Activated naive CD8-positive, alpha-beta T cell treated with anti-CD3 and anti-CD28 coated beads for 36 hours (primary cell): ENCODE results near the gene FOXB2. TPM values are rescaled to one million over a fixed set of nuclear protein-coding genes. Genes with fewer than 3 reads are reported as not detected.
"Not testable (repeated sequence)": the region's sequence is repeated elsewhere in the genome, so short reads cannot be mapped to it uniquely, and the experiment has no call there.

Source experiments
- DNase-seq: peaks from one replicate; pipeline ENCODE4 v3.0.0; 2021
- H3K27ac Mint-ChIP-seq: one replicate; pipeline ENCODE4 v1.8.0; 2022; ENCODE audit warnings: mild to moderate bottlenecking, moderate library complexity, mixed read lengths
- H3K27me3 Mint-ChIP-seq: one replicate; pipeline ENCODE4 v1.8.0; 2022; ENCODE audit warnings: mild to moderate bottlenecking, mixed read lengths
- H3K36me3 Mint-ChIP-seq: one replicate; pipeline ENCODE4 v1.8.0; 2021; ENCODE audit warnings: mild to moderate bottlenecking, mixed read lengths
- H3K4me1 Mint-ChIP-seq: one replicate; pipeline ENCODE4 v1.8.0; 2021; ENCODE audit warnings: mixed read lengths
- H3K4me3 Mint-ChIP-seq: one replicate; pipeline ENCODE4 v1.8.0; 2022; ENCODE audit warnings: mild to moderate bottlenecking, moderate library complexity, mixed read lengths
- H3K9me3 Mint-ChIP-seq: one replicate; pipeline ENCODE4 v1.8.0; 2022; ENCODE audit warnings: mixed read lengths
- total RNA-seq, 2 experiments: library from RNA; stranded (reverse); gene quantifications; one replicate each; pipeline ENCODE4 v1.2.3, GENCODE V29; 2021

FOXB2 gene
- total RNA-seq, 2 experiments from 2014 or later = not detected

DNA sequence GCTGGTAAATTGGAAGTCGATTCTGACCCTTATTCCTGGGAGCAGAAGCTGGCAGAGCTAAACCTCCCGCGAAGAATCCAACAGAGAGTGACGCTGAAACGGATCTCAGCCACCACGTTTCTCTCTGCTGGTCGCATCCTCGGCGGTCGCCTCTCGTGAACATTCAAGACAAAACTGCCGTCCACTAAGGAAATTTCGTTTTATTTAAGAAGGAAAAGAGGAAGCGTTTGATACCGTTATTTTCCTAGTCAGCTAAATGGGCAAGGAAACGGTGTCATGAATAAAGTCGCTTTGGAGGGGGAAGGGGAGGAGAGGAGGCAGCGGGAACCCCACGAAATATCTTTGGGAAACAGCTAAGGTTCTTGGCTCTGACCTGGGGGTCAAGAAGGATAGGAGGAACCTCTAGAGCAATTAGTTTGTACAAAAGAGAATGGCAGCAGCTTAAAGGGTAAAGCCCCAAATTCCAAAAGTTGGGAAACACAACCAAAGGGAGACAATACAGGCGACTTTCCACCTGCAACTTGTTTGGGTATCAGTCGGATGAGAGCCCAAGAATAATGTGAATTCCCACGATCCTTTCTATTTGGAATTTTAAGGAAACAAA is 1.9 kb downstream of the FOXB2 start:
- Mint-ChIP-seq H3K4me3 (no peak overlapping the region), H3K9me3 (no peaks in the 10 kb centered on the region), H3K27ac (no peak overlapping the region), H3K4me1 (peaks cover 36% of the 10 kb centered on the region), H3K27me3 (peaks cover 96% of the 10 kb centered on the region), H3K36me3 (peaks cover 2% of the 10 kb centered on the region)
- no peak for DNase-seq

DNA sequence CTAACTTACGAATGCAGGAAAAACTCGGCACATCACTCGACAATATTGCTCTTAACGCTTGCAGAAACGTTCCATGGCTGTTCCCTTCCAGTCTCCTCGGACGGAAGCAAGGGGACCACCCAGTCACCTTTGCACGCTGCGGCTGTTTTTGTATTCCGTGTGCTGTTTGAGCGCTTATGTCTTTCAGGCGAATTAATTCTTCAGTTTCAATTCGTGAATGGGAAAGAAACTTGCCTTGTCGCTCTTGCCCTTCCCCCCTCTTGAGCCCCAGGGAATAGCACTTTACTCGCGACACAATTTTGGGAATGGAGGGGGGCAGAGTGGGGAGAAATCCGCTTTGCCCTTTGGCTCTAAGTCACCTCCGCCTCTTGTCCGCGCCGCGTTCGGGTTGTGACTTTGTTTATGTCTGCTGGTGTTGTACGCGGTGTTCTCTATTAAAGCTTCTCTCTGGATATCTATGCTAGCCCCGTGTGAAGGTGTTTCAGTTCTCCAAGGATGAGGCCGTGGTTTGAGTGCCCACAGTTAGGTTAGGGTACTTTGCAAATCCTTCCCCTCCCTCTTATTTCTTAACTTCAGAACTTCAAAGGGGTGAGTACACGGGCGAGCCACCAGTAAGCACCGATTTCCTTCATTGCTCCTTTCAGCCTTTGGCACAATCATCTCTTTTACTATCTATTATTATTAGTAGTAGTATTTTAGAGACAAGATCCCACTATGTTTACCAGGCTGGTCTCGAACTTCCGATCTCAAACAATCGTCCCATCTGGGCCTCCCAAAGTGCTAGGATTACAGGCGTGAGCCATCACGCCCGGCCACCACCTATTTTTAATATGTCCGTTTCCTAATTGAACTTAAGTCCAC is 2.7 kb downstream of the FOXB2 start:
- Mint-ChIP-seq H3K27me3 (peaks cover 92% of the 10 kb centered on the region), H3K27ac (peak overlapping the region; percentile 11), H3K4me1 (peaks cover 32% of the 10 kb centered on the region), H3K36me3 (peaks cover 2% of the 10 kb centered on the region), H3K9me3 (no peaks in the 10 kb centered on the region), H3K4me3 (peak overlapping the region; percentile 32)
- no peak for DNase-seq

GRCh38 chr9:77022783-77023440 is 3.5 kb downstream of the FOXB2 start:
- peaks cover 2% of the 10 kb centered on the region for H3K36me3 Mint-ChIP-seq
- H3K4me1 Mint-ChIP-seq = peaks cover 29% of the 10 kb centered on the region
- peaks cover 86% of the 10 kb centered on the region for H3K27me3 Mint-ChIP-seq
- H3K27ac Mint-ChIP-seq = no peak overlapping the region
- DNase-seq = no peak
- H3K9me3 Mint-ChIP-seq = no peaks in the 10 kb centered on the region
- no peak overlapping the region for H3K4me3 Mint-ChIP-seq

DNA sequence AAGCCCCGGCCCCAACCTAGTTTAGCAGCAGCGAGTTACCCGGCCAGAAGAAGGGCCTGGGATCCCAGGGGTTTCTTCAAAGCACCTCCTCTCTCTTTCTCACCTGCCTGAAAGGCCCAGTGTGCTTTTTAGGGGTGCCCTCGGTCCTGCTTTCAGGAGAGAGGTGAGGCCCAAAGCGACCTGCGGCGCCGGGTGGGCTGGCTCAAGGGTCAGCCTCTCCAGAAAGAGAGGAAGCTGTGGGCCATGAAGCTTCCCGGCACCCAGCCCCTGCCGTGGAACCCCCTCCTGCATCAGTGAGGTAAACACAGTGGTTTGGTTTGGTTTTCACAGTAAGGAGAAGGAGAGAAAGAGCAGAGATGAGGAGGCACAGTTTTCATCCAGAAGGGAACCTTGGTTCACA is 4.3 kb downstream of the FOXB2 start:
- no peak for DNase-seq
- peaks cover 26% of the 10 kb centered on the region for H3K4me1 Mint-ChIP-seq
- H3K36me3 Mint-ChIP-seq = peaks cover 2% of the 10 kb centered on the region
- H3K27me3 Mint-ChIP-seq = peaks cover 86% of the 10 kb centered on the region
- no peak overlapping the region for H3K27ac Mint-ChIP-seq
- no peaks in the 10 kb centered on the region for H3K9me3 Mint-ChIP-seq
- H3K4me3 Mint-ChIP-seq = no peak overlapping the region

DNA sequence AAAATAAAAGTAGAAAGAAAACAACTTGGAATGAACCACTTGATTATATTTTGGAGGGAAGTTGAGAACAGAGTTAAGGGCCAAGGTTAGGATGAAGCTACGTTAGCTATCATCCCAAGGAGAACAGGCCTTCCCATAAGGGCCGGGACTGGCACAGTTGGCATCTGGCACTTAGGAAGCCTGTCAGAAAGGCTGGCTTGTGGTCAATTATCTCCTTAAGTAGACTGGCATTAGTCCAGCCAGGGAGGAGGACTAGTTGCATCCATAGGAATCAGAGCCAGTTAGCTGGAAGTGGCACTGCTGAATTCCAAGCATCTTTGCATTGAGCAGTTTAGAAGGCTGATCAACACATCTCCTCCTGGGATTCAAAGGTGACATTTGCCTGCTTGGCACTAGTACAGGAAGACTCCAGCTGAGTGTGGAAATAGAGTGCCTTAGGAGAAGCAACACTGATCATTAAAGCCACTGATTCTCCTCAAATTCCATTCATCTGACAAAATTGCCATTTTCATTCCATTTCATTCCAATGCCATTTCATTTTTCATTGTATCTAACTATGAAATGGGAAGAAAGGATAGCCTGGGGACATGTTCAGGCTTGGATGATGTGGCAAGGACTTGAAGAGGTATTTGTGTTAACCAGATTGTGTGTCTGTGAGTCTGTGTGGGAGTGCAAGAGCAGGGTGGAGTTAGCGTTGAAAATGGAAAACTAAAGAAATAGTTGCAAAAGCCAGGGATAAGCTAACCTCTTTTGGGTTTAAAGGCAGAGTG is 5.5 kb downstream of the FOXB2 start:
- Mint-ChIP-seq H3K4me1 (peaks cover 17% of the 10 kb centered on the region), H3K4me3 (no peak overlapping the region), H3K27ac (no peak overlapping the region), H3K9me3 (no peaks in the 10 kb centered on the region), H3K36me3 (no peaks in the 10 kb centered on the region), H3K27me3 (peaks cover 74% of the 10 kb centered on the region)
- no peak for DNase-seq

GRCh38 chr9:77028478-77028877 is 9.0 kb downstream of the FOXB2 start:
- no peak overlapping the region for H3K27ac Mint-ChIP-seq
- DNase-seq = no peak
- H3K4me1 Mint-ChIP-seq = no peaks in the 10 kb centered on the region
- no peak overlapping the region for H3K4me3 Mint-ChIP-seq
- H3K27me3 Mint-ChIP-seq = peaks cover 57% of the 10 kb centered on the region
- no peaks in the 10 kb centered on the region for H3K36me3 Mint-ChIP-seq
- H3K9me3 Mint-ChIP-seq = no peaks in the 10 kb centered on the region

- H3K4me3 Mint-ChIP-seq = no peak overlapping the region
- no peaks in the 10 kb centered on the region for H3K9me3 Mint-ChIP-seq
- no peaks in the 10 kb centered on the region for H3K36me3 Mint-ChIP-seq
- no peak overlapping the region for H3K27ac Mint-ChIP-seq
- H3K27me3 Mint-ChIP-seq = peaks cover 44% of the 10 kb centered on the region
- H3K4me1 Mint-ChIP-seq = no peaks in the 10 kb centered on the region
- DNase-seq = no peak
Observed at GRCh38 chr9:77030045-77030444, 10.6 kb downstream of the FOXB2 start.

- Mint-ChIP-seq H3K9me3 (peaks cover 1% of the 10 kb centered on the region), H3K36me3 (no peaks in the 10 kb centered on the region), H3K4me3 (no peak overlapping the region), H3K4me1 (no peaks in the 10 kb centered on the region), H3K27ac (no peak overlapping the region), H3K27me3 (peaks cover 22% of the 10 kb centered on the region)
- no peak for DNase-seq
Observed at GRCh38 chr9:77038281-77039036, 19.0 kb downstream of the FOXB2 start.

DNA sequence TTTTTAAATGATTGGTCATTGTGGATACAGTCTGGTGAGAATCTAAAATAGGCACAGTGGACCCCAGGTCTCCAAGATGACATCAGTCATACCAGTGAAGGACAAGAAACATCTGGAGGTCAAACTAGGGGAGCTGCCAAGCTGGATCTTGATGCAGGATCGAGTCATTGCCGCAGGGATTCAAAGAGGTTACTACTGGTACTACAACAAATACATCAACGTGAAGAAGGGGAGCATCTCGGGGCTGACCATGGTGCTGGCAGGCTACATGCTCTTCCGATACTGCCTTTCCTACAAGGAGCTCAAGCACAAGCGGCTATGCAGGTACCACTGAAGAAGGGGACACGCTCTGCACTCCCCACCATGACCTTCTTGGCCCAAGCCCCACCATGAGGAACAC is 20.9 kb downstream of the FOXB2 start:
- peaks cover 1% of the 10 kb centered on the region for H3K9me3 Mint-ChIP-seq
- H3K27ac Mint-ChIP-seq = no peak overlapping the region
- no peak for DNase-seq
- H3K4me3 Mint-ChIP-seq = no peak overlapping the region
- no peaks in the 10 kb centered on the region for H3K4me1 Mint-ChIP-seq
- peaks cover 23% of the 10 kb centered on the region for H3K27me3 Mint-ChIP-seq
- no peaks in the 10 kb centered on the region for H3K36me3 Mint-ChIP-seq

DNA sequence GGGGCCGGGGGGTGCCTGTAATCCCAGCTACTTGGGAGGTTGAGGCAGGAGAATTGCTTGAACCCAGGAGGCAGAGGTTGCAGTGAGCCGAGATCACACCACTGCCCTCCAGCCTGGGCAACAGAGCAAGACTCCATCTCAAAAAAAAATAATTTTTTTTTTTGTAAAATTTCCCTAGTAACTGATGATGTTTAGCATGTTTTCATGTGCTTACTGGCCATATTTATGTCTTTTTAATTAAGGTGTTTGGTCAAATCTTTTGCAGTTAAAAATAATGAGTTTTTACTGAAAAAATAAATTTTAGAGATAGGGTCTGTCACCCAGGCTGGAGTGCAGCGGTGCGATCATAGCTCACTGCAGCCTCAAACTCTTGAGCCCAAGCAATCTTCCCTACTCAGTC is 24.3 kb downstream of the FOXB2 start:
- H3K4me3 Mint-ChIP-seq, H3K4me1 Mint-ChIP-seq, H3K36me3 Mint-ChIP-seq, DNase-seq, H3K9me3 Mint-ChIP-seq, H3K27ac Mint-ChIP-seq: not testable (repeated sequence)
- peaks cover 25% of the 10 kb centered on the region for H3K27me3 Mint-ChIP-seq

- not testable (repeated sequence) for H3K4me1 Mint-ChIP-seq, H3K4me3 Mint-ChIP-seq, H3K27ac Mint-ChIP-seq, H3K9me3 Mint-ChIP-seq, DNase-seq, H3K36me3 Mint-ChIP-seq, H3K27me3 Mint-ChIP-seq
Observed at GRCh38 chr9:77060681-77061080, 41.2 kb downstream of the FOXB2 start.

- H3K27me3 Mint-ChIP-seq = no peaks in the 10 kb centered on the region
- DNase-seq = no peak
- no peaks in the 10 kb centered on the region for H3K4me1 Mint-ChIP-seq
- H3K9me3 Mint-ChIP-seq = peaks cover 4% of the 10 kb centered on the region
- no peak overlapping the region for H3K4me3 Mint-ChIP-seq
- H3K36me3 Mint-ChIP-seq = peaks cover 1% of the 10 kb centered on the region
- no peak overlapping the region for H3K27ac Mint-ChIP-seq
Observed at GRCh38 chr9:77063645-77064285, 44.3 kb downstream of the FOXB2 start.

GRCh38 chr9:77066388-77066787 is 46.9 kb downstream of the FOXB2 start:
- Mint-ChIP-seq H3K36me3 (peaks cover 1% of the 10 kb centered on the region), H3K27ac (no peak overlapping the region), H3K4me1 (no peaks in the 10 kb centered on the region), H3K4me3 (no peak overlapping the region), H3K9me3 (peaks cover 4% of the 10 kb centered on the region), H3K27me3 (peaks cover 6% of the 10 kb centered on the region)
- DNase-seq = no peak
